Activated T-cell treated with anti-CD3 and anti-CD28 coated beads, Interleukin-2, amount 50 U/mL, for 72 hours (primary cell): ENCODE results near the gene TRAK2. TPM values are rescaled to one million over a fixed set of nuclear protein-coding genes. Genes with fewer than 3 reads are reported as not detected.

Experiments used
- ATAC-seq, 2 donors: fragments of 150-1000 bp; cut with Tn5 transposase; replicated peaks in 1 of 2; 2 replicates each; pipeline ENCODE4 v1.10.0; 2021; ENCODE audit warnings: moderate library complexity in 2 of 2, mild to moderate bottlenecking in 1 of 2
- DNase-seq, 2 donors: peaks; one replicate each; pipeline ENCODE4 v3.0.0; 2021 to 2022; ENCODE audit warnings: mixed read lengths in 1 of 2
- H3K27ac Mint-ChIP-seq: one replicate; pipeline ENCODE4 v1.8.0; 2022; ENCODE audit warnings: mild to moderate bottlenecking, moderate library complexity, mixed read lengths
- H3K27me3 Mint-ChIP-seq: one replicate; pipeline ENCODE4 v1.8.0; 2022; ENCODE audit warnings: low read depth, mixed read lengths
- H3K36me3 Mint-ChIP-seq, 2 donors: one replicate each; pipeline ENCODE4 v1.8.0; 2022; ENCODE audit warnings: mixed read lengths in 2 of 2, mild to moderate bottlenecking in 1 of 2; ENCODE audit not compliant: insufficient read depth in 2 of 2
- H3K4me1 Mint-ChIP-seq: one replicate; pipeline ENCODE4 v1.8.0; 2022; ENCODE audit warnings: low read depth, mixed read lengths
- H3K4me3 Mint-ChIP-seq, 2 donors: one replicate each; pipeline ENCODE4 v1.8.0; 2022; ENCODE audit warnings: mild to moderate bottlenecking in 2 of 2, mixed read lengths in 2 of 2, moderate library complexity in 2 of 2
- H3K9me3 Mint-ChIP-seq, 2 donors: one replicate each; pipeline ENCODE4 v1.8.0; 2022; ENCODE audit warnings: mixed read lengths in 2 of 2
- total RNA-seq, 2 donors: library from RNA; stranded (reverse); gene quantifications; one replicate each; pipeline ENCODE4 v1.2.3, GENCODE V29; 2022

Gene TRAK2
- total RNA-seq, 2 donors from 2014 or later: 20.8 to 22.1 TPM

- DNase-seq: no peak
- no peak for ATAC-seq
- Mint-ChIP-seq H3K27me3 (no peaks in the 10 kb centered on the region), H3K27ac (no peak overlapping the region), H3K9me3 (no peaks in the 10 kb centered on the region), H3K4me3 (no peak overlapping the region), H3K4me1 (peaks cover 34% of the 10 kb centered on the region), H3K36me3 (peaks cover 5 to 6% of the 10 kb centered on the region in 2 donors)
Observed at GRCh38 chr2:201361078-201361733, 90.1 kb downstream of the TRAK2 start.

- DNase-seq: no peak
- H3K9me3 Mint-ChIP-seq: no peaks in the 10 kb centered on the region
- ATAC-seq: no peak
- H3K4me1 Mint-ChIP-seq: peaks cover 34% of the 10 kb centered on the region
- peak overlapping the region; percentile 44 for H3K27ac Mint-ChIP-seq
- H3K36me3 Mint-ChIP-seq: peaks cover 3% of the 10 kb centered on the region in 2 donors
- no peaks in the 10 kb centered on the region for H3K27me3 Mint-ChIP-seq
- no peak overlapping the region for H3K4me3 Mint-ChIP-seq
Observed at GRCh38 chr2:201360256-201360655, 91.0 kb downstream of the TRAK2 start.

DNA sequence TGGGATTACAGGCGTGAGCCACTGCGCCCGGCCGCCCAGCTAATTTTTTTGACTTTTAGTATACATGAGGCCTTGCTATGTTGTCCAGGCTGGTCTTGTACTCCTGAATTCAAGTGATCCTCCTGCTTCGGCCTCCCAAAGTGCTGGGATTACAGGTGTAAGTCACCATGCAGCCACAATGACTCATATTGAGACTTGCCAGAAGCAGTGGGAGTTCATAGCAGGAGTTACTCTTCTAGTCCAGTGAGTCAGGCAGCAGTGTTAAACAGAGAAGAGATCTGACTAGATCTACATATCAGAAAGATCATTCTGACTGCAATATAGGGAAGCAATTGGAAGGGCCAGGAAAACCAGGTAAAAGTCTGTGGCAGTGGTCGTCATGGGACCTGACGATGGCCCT is 92.6 kb downstream of the TRAK2 start:
- Mint-ChIP-seq H3K27ac (no peak overlapping the region), H3K9me3 (no peaks in the 10 kb centered on the region), H3K27me3 (no peaks in the 10 kb centered on the region), H3K4me3 (no peak overlapping the region), H3K36me3 (peaks cover 3% of the 10 kb centered on the region in 2 donors), H3K4me1 (peaks cover 28% of the 10 kb centered on the region)
- DNase-seq (peak; percentile 39 to 52), ATAC-seq (peak; percentile 84 to 94)

DNA sequence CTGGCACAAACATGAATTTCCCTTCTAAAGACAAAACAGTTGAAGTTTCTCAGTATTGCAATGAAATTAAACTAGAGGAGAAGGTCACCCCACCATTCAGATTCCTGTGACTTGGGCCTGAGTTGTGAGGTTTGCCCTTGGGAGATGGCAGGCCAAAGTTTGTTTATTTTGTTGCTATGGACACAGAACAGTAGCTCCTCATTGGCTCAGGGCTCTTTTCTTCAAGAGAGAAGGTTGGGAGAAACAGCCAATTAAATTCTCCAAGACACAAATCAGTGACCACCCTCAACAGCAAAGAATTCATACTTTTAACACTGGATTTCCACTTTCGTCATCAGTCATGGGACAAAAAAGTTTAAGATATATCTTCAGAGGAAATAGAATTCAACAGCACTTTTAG is 94.0 kb downstream of the TRAK2 start, which contains the start of gene FLACC1:
FLACC1 (minus strand) TSS at position 125 of the 400 bp plus-strand sequence. CDS start 5,941 bp downstream, outside the sequence.
- Mint-ChIP-seq H3K4me1 (peaks cover 25% of the 10 kb centered on the region), H3K9me3 (no peaks in the 10 kb centered on the region), H3K36me3 (peaks cover 3% of the 10 kb centered on the region in 2 donors), H3K4me3 (no peak within 1 kb of the TSS), H3K27ac (no peak within 1 kb of the TSS), H3K27me3 (no peaks in the 10 kb centered on the region)
- ATAC-seq: no peak
- no peak for DNase-seq

DNA sequence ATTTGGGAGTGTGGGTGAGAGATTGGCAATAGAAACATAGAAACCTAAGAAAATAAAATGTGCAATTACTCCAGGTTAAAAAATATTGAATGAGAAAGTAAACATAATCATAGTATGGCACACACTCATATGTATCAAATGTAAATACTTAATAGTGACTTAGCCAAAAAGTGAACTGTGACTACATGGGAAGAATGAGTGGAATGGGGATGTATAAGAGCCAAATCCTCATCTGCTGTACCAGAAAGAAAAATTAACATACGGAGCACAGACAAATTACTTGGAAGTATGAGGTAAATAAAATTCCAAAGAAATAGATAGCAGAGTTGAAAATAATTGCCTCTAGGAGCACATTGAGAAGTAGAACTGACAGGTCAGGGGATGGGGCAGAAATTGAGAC is 98.1 kb downstream of the TRAK2 start:
- no peaks in the 10 kb centered on the region for H3K9me3 Mint-ChIP-seq

GRCh38 chr2:201350879-201351278 is 100.4 kb downstream of the TRAK2 start:
- H3K4me3 Mint-ChIP-seq: no peak overlapping the region
- no peaks in the 10 kb centered on the region for H3K36me3 Mint-ChIP-seq
- no peaks in the 10 kb centered on the region for H3K27me3 Mint-ChIP-seq
- ATAC-seq (no peak), DNase-seq (no peak)
- H3K27ac Mint-ChIP-seq: no peak overlapping the region
- no peaks in the 10 kb centered on the region for H3K9me3 Mint-ChIP-seq
- no peaks in the 10 kb centered on the region for H3K4me1 Mint-ChIP-seq

More for the DNA sequence above, 98.1 kb downstream of the TRAK2 start:
- no peak for ATAC-seq
- no peak for DNase-seq
- no peak overlapping the region for H3K4me3 Mint-ChIP-seq
- no peak overlapping the region for H3K27ac Mint-ChIP-seq
- no peaks in the 10 kb centered on the region for H3K27me3 Mint-ChIP-seq
- H3K4me1 Mint-ChIP-seq: no peaks in the 10 kb centered on the region
- H3K36me3 Mint-ChIP-seq: no peaks in the 10 kb centered on the region

DNA sequence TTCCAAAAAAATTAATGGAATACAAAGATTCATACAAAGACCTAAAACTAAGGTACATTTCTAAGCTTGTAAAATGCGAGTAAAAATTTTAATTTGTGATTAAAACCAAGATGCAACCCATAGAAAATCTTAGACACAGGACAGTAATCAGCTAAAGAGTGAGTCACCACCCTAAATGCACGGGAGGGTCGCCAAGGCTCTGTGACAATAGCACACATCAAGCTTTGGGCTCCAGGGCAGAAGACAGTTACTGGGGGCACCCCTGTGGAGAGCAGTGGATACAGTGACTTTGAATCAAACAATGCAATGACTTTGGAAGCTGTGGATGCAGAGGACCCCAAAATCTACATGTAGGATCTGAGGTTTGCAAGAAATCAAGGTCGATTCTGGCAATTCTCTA is 101.7 kb downstream of the TRAK2 start:
- H3K4me1 Mint-ChIP-seq: no peaks in the 10 kb centered on the region
- peaks cover 2 to 3% of the 10 kb centered on the region in 2 donors for H3K36me3 Mint-ChIP-seq
- no peak overlapping the region for H3K27ac Mint-ChIP-seq
- H3K4me3 Mint-ChIP-seq: no peak overlapping the region
- no peaks in the 10 kb centered on the region for H3K9me3 Mint-ChIP-seq
- DNase-seq: no peak
- no peaks in the 10 kb centered on the region for H3K27me3 Mint-ChIP-seq
- no peak for ATAC-seq

GRCh38 chr2:201348758-201349157 is 102.5 kb downstream of the TRAK2 start:
- Mint-ChIP-seq H3K27me3 (no peaks in the 10 kb centered on the region), H3K9me3 (no peaks in the 10 kb centered on the region), H3K4me1 (no peaks in the 10 kb centered on the region), H3K4me3 (no peak overlapping the region), H3K27ac (no peak overlapping the region), H3K36me3 (peaks cover 2 to 3% of the 10 kb centered on the region in 2 donors)
- ATAC-seq: no peak
- DNase-seq: no peak

DNA sequence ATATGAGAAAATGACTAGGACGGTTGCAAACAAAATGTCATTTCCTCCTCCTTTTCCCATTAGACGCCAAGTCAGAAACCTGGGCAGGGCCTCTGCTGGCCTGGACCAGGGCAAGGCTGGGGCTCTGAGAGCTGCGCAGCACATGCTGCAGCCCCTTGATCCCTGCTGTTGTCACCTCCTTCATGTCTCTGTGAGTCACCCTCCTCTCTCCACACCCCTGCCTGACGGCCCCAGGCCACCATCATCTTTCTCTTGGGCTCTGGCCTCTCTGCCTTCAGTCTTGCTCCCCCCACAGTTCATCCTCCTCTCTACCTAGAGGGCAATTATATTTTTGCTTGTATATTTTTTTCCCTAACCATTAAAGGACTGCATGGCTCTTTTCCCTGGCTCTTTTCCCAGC is 104.1 kb downstream of the TRAK2 start:
- no peak overlapping the region for H3K27ac Mint-ChIP-seq
- ATAC-seq (no peak), DNase-seq (no peak)
- H3K4me1 Mint-ChIP-seq: no peaks in the 10 kb centered on the region
- H3K9me3 Mint-ChIP-seq: no peaks in the 10 kb centered on the region
- H3K36me3 Mint-ChIP-seq: peaks cover 4 to 5% of the 10 kb centered on the region in 2 donors
- no peaks in the 10 kb centered on the region for H3K27me3 Mint-ChIP-seq
- H3K4me3 Mint-ChIP-seq: no peak overlapping the region

- Mint-ChIP-seq H3K9me3 (no peaks in the 10 kb centered on the region), H3K27ac (no peak overlapping the region), H3K4me1 (no peaks in the 10 kb centered on the region), H3K36me3 (peaks cover 6% of the 10 kb centered on the region in 2 donors), H3K4me3 (no peak overlapping the region), H3K27me3 (no peaks in the 10 kb centered on the region)
- no peak for DNase-seq
- no peak for ATAC-seq
Observed at GRCh38 chr2:201345625-201346213, 105.5 kb downstream of the TRAK2 start.

DNA sequence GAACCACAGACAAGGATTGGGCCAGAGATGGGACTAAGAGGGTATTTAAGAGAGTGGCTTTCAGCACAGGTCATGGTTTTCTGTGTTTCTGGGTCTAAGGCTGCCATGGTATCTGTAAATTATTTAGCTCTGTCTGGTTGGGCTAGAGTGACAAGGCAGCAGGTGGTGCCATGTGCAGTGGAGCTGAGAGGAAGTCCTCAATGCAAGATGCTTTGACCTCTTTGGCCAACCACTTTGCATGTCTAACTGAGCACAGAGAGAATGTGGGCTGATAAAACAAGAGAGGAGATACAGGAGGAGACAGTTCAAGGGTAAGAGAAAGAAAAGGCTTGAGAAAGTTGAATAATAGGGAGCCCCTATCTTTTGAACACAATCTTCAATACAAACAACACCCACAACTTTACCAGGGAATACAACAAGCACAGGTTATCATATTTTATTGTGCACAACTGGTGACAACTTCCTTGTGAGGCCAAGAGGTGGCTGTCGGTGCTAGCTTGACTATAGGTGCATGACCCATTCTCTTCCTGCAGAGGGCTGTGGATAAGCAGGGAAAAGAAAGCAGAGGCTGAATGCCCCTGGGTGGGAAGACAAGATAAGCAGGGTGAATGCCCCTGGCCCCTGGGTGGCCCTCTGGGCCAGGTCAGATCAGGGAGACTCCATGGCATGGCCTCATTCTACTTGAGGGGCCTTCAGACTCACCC is 106.4 kb downstream of the TRAK2 start:
- Mint-ChIP-seq H3K9me3 (peaks cover 1 to 2% of the 10 kb centered on the region in 2 donors), H3K4me1 (no peaks in the 10 kb centered on the region), H3K36me3 (peaks cover 8% of the 10 kb centered on the region in 2 donors), H3K27me3 (no peaks in the 10 kb centered on the region), H3K27ac (no peak overlapping the region), H3K4me3 (no peak overlapping the region)
- no peak for ATAC-seq
- DNase-seq: no peak

DNA sequence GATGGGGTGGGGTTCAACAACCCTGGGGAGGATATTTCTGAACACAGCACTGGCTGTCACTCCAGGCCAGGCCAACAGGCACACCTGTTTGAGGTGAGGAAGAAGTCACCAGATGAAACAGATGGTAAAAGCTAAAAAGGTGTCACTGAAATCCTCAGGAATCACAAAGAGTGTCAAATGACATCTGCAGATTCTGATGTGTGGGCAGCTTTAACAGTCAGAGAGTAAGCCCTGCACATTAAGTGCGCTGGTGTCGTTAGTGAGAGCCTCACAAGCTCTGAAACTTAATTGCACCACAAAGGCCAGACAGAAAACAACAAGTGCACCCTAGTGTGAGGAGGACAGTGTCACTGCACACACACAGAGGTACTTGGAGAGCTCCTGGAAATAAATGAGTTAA is 107.7 kb downstream of the TRAK2 start:
- Mint-ChIP-seq H3K9me3 (peaks cover 1 to 2% of the 10 kb centered on the region in 2 donors), H3K4me3 (no peak overlapping the region), H3K36me3 (peaks cover 8 to 13% of the 10 kb centered on the region in 2 donors), H3K4me1 (no peaks in the 10 kb centered on the region), H3K27ac (no peak overlapping the region), H3K27me3 (no peaks in the 10 kb centered on the region)
- no peak for DNase-seq
- no peak for ATAC-seq

GRCh38 chr2:201342923-201343322 is 108.3 kb downstream of the TRAK2 start:
- Mint-ChIP-seq H3K4me1 (no peaks in the 10 kb centered on the region), H3K36me3 (peaks cover 10 to 14% of the 10 kb centered on the region in 2 donors), H3K27ac (no peak overlapping the region), H3K9me3 (peaks cover 1 to 2% of the 10 kb centered on the region in 2 donors), H3K4me3 (no peak overlapping the region), H3K27me3 (no peaks in the 10 kb centered on the region)
- DNase-seq: no peak
- ATAC-seq: no peak
